ENCODE results near the gene UPK3A. TPM values are rescaled to one million over a fixed set of nuclear protein-coding genes. Genes with fewer than 3 reads are reported as not detected.
A peak's percentile ranks its signal among the peaks of the same experiment; 100 is the strongest.

UPK3A gene
- total and polyA plus RNA-seq, 2 experiments from 2014 or later = 0.47 TPM; not detected in 1

GRCh38 chr22:45270095-45271020, 14.4 kb upstream of the UPK3A start:
- H3K27me3 ChIP-seq (ENCODE audit: insufficient read depth) = peaks cover 13% of the 10 kb centered on the region
- peak overlapping the region; percentile 68 for H3K4me3 ChIP-seq
- H3K4me1 ChIP-seq (ENCODE audit: insufficient read depth) = peaks cover 11% of the 10 kb centered on the region; the same call in 1 of the 2 replicates
- H3K36me3 ChIP-seq (ENCODE audit: insufficient read depth) = no peaks in the 10 kb centered on the region
- no peaks in the 10 kb centered on the region for H3K79me2 ChIP-seq (replicated peaks; ENCODE audit: insufficient read depth)
- H3K27ac Mint-ChIP-seq = no peak overlapping the region
- peak overlapping the region; percentile 94 for H3K4me2 ChIP-seq
- H3K36me3 Mint-ChIP-seq (ENCODE audit: low read depth) = no peaks in the 10 kb centered on the region; the same call in 2 of the 3 replicates
- no peak overlapping the region for H3K27ac ChIP-seq (ENCODE audit: low read depth)
- peaks cover 17% of the 10 kb centered on the region for H3K4me1 Mint-ChIP-seq
- H3K9me3 Mint-ChIP-seq = no peaks in the 10 kb centered on the region
- H4K20me1 ChIP-seq (replicated peaks; ENCODE audit: insufficient read depth) = no peaks in the 10 kb centered on the region
- peak overlapping the region; percentile 97; the same call in 1 of the 2 replicates for H2AFZ ChIP-seq
- ATAC-seq (no peak), DNase-seq (ENCODE audit: low spot score) (no peak)
- H3K9me2 ChIP-seq (ENCODE audit: insufficient read depth) = no peaks in the 10 kb centered on the region
- H3K4me3 Mint-ChIP-seq = peak overlapping the region; percentile 78
- TF ChIP-seq CTCF (conservative IDR thresholded peaks at IDR 0.05; ENCODE audit: low read depth in 2 of 2) = no peak
- H3K27me3 Mint-ChIP-seq (ENCODE audit: insufficient read depth, low read depth, poor library complexity) = peaks cover 15% of the 10 kb centered on the region
- 0 out of 2 replicates have a peak, but pooled peaks cover 6% of the 10 kb centered on the region for H3F3A ChIP-seq (replicated peaks; ENCODE audit: low read depth)

- no peak overlapping the region for H3K4me3 Mint-ChIP-seq
- H3K27me3 Mint-ChIP-seq (ENCODE audit: insufficient read depth, low read depth, poor library complexity) = peaks cover 15% of the 10 kb centered on the region
Measured at GRCh38 chr22:45271667-45272201, 13.0 kb upstream of the UPK3A start.

More at GRCh38 chr22:45271667-45272201, 13.0 kb upstream of the UPK3A start:
- ATAC-seq = no peak
- Histone ChIP-seq H3K9me2 (ENCODE audit: insufficient read depth) (no peaks in the 10 kb centered on the region), H3K36me3 (ENCODE audit: insufficient read depth) (no peaks in the 10 kb centered on the region), H3K79me2 (replicated peaks; ENCODE audit: insufficient read depth) (no peaks in the 10 kb centered on the region), H3K4me2 (no peak overlapping the region), H3K4me3 (no peak overlapping the region), H3K27ac (ENCODE audit: low read depth) (no peak overlapping the region), H3F3A (replicated peaks; ENCODE audit: low read depth) (0 out of 2 replicates have a peak, but pooled peaks cover 6% of the 10 kb centered on the region), H4K20me1 (replicated peaks; ENCODE audit: insufficient read depth) (no peaks in the 10 kb centered on the region), H2AFZ (no peak overlapping the region; the same call in 1 of the 2 replicates), H3K27me3 (ENCODE audit: insufficient read depth) (peaks cover 13% of the 10 kb centered on the region), H3K4me1 (ENCODE audit: insufficient read depth) (peaks cover 11% of the 10 kb centered on the region; the same call in 1 of the 2 replicates)
- DNase-seq (ENCODE audit: low spot score) = no peak
- Mint-ChIP-seq H3K36me3 (ENCODE audit: low read depth) (no peaks in the 10 kb centered on the region; the same call in 2 of the 3 replicates), H3K4me1 (peaks cover 17% of the 10 kb centered on the region), H3K9me3 (no peaks in the 10 kb centered on the region), H3K27ac (no peak overlapping the region)
- TF ChIP-seq POLR2AphosphoS5 (IDR thresholded peaks at IDR 0.05; ENCODE audit: low read depth) (no peak), CTCF (conservative IDR thresholded peaks at IDR 0.05; ENCODE audit: low read depth in 2 of 2) (no peak), NANOG (IDR thresholded peaks at IDR 0.05; ENCODE audit: borderline replicate concordance) (no peak)

Data from GM23338 (cell line).